Measurements from ENCODE around the gene LY6G5C. TPM values are rescaled to one million over a fixed set of nuclear protein-coding genes. Genes with fewer than 3 reads are reported as not detected.

Gene LY6G5C
- total and polyA plus RNA-seq, 4 donors: 0.59 to 2.5 (median 1.1) TPM

- TF ChIP-seq CTCF (IDR thresholded peaks at IDR 0.05; ENCODE audit: low read depth, low read length, missing input control): peak; percentile 56
- TF ChIP-seq SP1 (IDR thresholded peaks at IDR 0.05): peak; percentile 58
- TF ChIP-seq TAF1 (conservative IDR thresholded peaks at IDR 0.05): no peak
Observed at GRCh38 chr6:31729515-31729978, 48.7 kb upstream of the LY6G5C start (continued).

GRCh38 chr6:31728767-31729514 lies 48.1 kb upstream of the LY6G5C start, which contains the start of gene DDAH2:
Gene DDAH2 (minus strand): TSS chr6:31729299. CDS start chr6:31729161, 138 bp downstream.
- Histone ChIP-seq H3K36me3 (ENCODE audit: control insufficient read depth in 4 of 4, insufficient read depth in 3 of 4, low read depth in 1 of 4, low read length in 3 of 4) (peaks cover 6 to 31% (median 19%) of the 10 kb centered on the region in 4 donors), H3K27me3 (ENCODE audit: control insufficient read depth in 4 of 4, insufficient read depth in 4 of 4, low read length in 3 of 4) (no peaks in the 10 kb centered on the region), H3K9ac (ENCODE audit: low read depth in 1 of 2, low read length in 2 of 2) (peak within 1 kb of the TSS; percentile 37 to 62), H3K4me3 (ENCODE audit: low read depth in 1 of 3, low read length in 3 of 3) (peak within 1 kb of the TSS; percentile 73 to 77 (median 73)), H3K4me1 (ENCODE audit: control insufficient read depth in 4 of 4, insufficient read depth in 4 of 4, low read length in 3 of 4) (peaks cover 3 to 25% (median 12%) of the 10 kb centered on the region in 4 donors), H3K9me3 (ENCODE audit: control insufficient read depth in 4 of 4, low read length in 3 of 4) (no peaks in the 10 kb centered on the region), H3K27ac (ENCODE audit: low read depth in 1 of 2, low read length in 2 of 2) (peak within 1 kb of the TSS; percentile 91 to 92)
- DNase-seq (ENCODE audit: low spot score): no peak
- TF ChIP-seq HNF4G (IDR thresholded peaks at IDR 0.05) (no peak), REST (IDR thresholded peaks at IDR 0.05) (no peak), EGR1 (IDR thresholded peaks at IDR 0.05; ENCODE audit: low read depth in 2 of 2) (no peak), RAD21 (IDR thresholded peaks at IDR 0.05) (no peak), ATF3 (IDR thresholded peaks at IDR 0.05) (no peak), HNF4A (conservative IDR thresholded peaks at IDR 0.05) (no peak), ZBTB33 (IDR thresholded peaks at IDR 0.05) (no peak), CTCF (IDR thresholded peaks at IDR 0.05; ENCODE audit: low read depth, low read length, missing input control) (no peak), NR2F2 (IDR thresholded peaks at IDR 0.05) (no peak), TAF1 (conservative IDR thresholded peaks at IDR 0.05) (no peak), FOXA1 (IDR thresholded peaks at IDR 0.05) (no peak), FOXA2 (IDR thresholded peaks at IDR 0.05) (no peak), SP1 (IDR thresholded peaks at IDR 0.05) (no peak), YY1 (IDR thresholded peaks at IDR 0.05) (no peak), RXRA (IDR thresholded peaks at IDR 0.05) (no peak), MAX (IDR thresholded peaks at IDR 0.05) (no peak), JUND (IDR thresholded peaks at IDR 0.05) (no peak), GABPA (IDR thresholded peaks at IDR 0.05 in 1 of 2, conservative IDR thresholded peaks at IDR 0.05 in 1 of 2) (no peak)
- 34% methylated on average over 36 of the region's 36 CpGs for WGBS

All from liver (tissue), 9 donors.